Measurements from ENCODE around the gene MAGEA9. TPM values are rescaled to one million over a fixed set of nuclear protein-coding genes. Genes with fewer than 3 reads are reported as not detected.
"Not testable (repeated sequence)": the region's sequence is repeated elsewhere in the genome, so short reads cannot be mapped to it uniquely, and the experiment has no call there.

MAGEA9 gene
- total RNA-seq (2014; rRNA removed; shearing (Covaris generic)), result not detected in 2 replicates

GRCh38 chrX:149781727-149782126 lies at the start of gene MAGEA9:
TSS of gene MAGEA9 (plus strand) at chrX:149781930. CDS start at chrX:149786211, 4,281 bp downstream.
- H3K4me1 ChIP-seq; H3K9me3 ChIP-seq (replicated peaks); H3K27ac ChIP-seq; H3K4me3 ChIP-seq; DNase-seq; H3K27me3 ChIP-seq; H3K36me3 ChIP-seq: not testable (repeated sequence)

- H3K4me1 ChIP-seq; H3K27me3 ChIP-seq; H3K9me3 ChIP-seq (replicated peaks); DNase-seq; H3K4me3 ChIP-seq; H3K27ac ChIP-seq; H3K36me3 ChIP-seq: not testable (repeated sequence)
Measured at GRCh38 chrX:149742269-149742668, 39.5 kb upstream of the MAGEA9 start.

DNA sequence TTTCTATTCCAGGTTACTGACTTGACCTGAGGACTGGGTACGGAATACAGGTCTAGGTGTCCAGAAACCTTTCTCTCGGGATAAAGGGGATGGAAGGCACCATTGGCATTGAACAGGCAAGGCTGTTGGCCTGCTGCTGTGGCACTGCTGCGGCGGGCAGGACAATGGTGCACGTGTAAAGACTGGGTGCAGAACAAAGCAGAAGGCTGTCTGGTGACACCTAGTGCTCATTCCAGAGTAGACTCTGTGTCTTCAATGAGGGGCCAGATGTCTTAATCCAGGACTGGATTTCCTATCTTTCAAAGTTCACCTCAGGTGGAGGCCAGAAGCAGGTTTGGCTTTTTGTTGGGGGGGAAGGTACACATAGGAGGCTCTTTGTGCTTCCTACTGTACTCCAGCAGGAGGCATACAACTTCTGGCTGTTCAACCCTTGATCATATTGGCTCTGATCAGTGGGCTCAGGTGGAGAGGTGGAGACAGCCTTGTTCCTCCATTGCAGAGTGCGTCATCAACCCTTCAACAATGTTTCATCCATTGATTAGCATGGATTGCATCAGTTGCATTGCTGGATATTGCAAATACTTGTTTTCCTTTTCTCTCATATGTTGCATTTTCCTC lies 35.2 kb upstream of the MAGEA9 start:
- H3K4me3 ChIP-seq; H3K36me3 ChIP-seq; DNase-seq; H3K9me3 ChIP-seq (replicated peaks); H3K27me3 ChIP-seq; H3K4me1 ChIP-seq; H3K27ac ChIP-seq: not testable (repeated sequence)

- Histone ChIP-seq H3K9me3 (replicated peaks) (no peaks in the 10 kb centered on the region), H3K36me3 (no peaks in the 10 kb centered on the region), H3K4me1 (no peaks in the 10 kb centered on the region), H3K27me3 (no peaks in the 10 kb centered on the region), H3K27ac (no peak overlapping the region), H3K4me3 (no peak overlapping the region)
- no peak for DNase-seq
Measured at GRCh38 chrX:149757206-149758067, 24.3 kb upstream of the MAGEA9 start.

DNA sequence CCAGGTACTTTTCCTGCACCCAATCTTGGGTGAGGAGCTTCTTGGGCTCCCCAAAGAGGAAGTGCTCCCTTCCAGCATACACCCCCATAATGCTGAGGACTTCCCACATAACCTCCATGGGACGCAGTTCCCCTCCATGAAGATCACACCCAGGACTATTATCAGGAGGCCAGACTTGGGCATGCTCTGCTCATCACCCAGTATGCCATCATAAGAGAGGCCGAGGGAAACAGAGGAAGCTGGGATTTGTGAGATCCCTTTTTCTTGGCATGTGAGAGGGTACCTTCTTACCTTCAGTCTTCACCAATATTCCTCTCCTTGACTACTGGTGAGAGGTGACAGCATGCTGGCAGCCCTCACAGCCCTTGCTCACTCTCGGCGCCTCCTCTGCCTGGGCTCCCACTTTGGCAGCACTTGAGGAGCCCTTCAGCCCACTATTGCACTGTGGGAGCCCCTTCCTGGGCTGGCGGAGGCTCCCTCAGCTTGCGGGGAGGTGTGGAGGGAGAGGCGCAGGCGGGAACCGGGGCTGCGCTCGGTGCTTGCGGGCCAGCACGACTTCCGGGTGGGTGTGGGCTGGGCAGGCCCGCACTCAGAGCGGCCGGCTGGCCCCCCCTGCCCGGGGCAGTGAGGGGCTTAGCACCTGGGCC lies 23.5 kb upstream of the MAGEA9 start:
- Histone ChIP-seq H3K27me3 (no peaks in the 10 kb centered on the region), H3K4me1 (no peaks in the 10 kb centered on the region), H3K4me3 (no peak overlapping the region), H3K9me3 (replicated peaks) (no peaks in the 10 kb centered on the region), H3K27ac (no peak overlapping the region), H3K36me3 (no peaks in the 10 kb centered on the region)
- DNase-seq, result no peak

- not testable (repeated sequence) for H3K4me3 ChIP-seq; H3K36me3 ChIP-seq; DNase-seq; H3K27me3 ChIP-seq; H3K9me3 ChIP-seq (replicated peaks); H3K27ac ChIP-seq; H3K4me1 ChIP-seq
Measured at GRCh38 chrX:149758715-149759078, 23.0 kb upstream of the MAGEA9 start.

DNA sequence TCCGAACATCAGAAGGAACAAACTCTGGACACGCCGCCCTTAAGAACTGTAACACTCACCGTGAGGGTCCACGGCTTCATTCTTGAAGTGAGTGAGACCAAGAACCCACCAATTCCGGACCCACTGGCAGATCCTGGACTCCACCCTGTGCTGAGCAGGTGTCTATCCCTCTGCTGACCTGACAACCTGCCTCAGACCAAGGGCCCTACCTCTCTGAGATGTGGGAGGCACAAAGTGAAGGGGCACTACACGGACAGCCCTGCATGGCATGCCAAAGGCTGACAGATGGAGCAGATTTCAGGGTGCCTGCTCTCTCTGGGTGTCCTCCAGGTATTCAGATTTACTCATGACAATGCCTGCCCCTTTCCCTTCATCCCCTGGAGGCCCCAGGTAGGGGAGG lies 21.9 kb upstream of the MAGEA9 start:
- Histone ChIP-seq H3K36me3 (no peaks in the 10 kb centered on the region), H3K9me3 (replicated peaks) (no peaks in the 10 kb centered on the region), H3K27ac (no peak overlapping the region), H3K27me3 (no peaks in the 10 kb centered on the region), H3K4me1 (no peaks in the 10 kb centered on the region), H3K4me3 (no peak overlapping the region)
- DNase-seq, result no peak

- H3K27me3 ChIP-seq, result no peaks in the 10 kb centered on the region
- H3K27ac ChIP-seq, result no peak overlapping the region
- no peak for DNase-seq
- no peaks in the 10 kb centered on the region for H3K4me1 ChIP-seq
- H3K36me3 ChIP-seq, result no peaks in the 10 kb centered on the region
- H3K4me3 ChIP-seq, result no peak overlapping the region
- H3K9me3 ChIP-seq (replicated peaks), result no peaks in the 10 kb centered on the region
Measured at GRCh38 chrX:149760965-149761364, 20.8 kb upstream of the MAGEA9 start.

- not testable (repeated sequence) for H3K4me1 ChIP-seq; H3K36me3 ChIP-seq; DNase-seq; H3K27ac ChIP-seq; H3K4me3 ChIP-seq; H3K9me3 ChIP-seq (replicated peaks); H3K27me3 ChIP-seq
Measured at GRCh38 chrX:149761858-149762674, 19.7 kb upstream of the MAGEA9 start.

DNA sequence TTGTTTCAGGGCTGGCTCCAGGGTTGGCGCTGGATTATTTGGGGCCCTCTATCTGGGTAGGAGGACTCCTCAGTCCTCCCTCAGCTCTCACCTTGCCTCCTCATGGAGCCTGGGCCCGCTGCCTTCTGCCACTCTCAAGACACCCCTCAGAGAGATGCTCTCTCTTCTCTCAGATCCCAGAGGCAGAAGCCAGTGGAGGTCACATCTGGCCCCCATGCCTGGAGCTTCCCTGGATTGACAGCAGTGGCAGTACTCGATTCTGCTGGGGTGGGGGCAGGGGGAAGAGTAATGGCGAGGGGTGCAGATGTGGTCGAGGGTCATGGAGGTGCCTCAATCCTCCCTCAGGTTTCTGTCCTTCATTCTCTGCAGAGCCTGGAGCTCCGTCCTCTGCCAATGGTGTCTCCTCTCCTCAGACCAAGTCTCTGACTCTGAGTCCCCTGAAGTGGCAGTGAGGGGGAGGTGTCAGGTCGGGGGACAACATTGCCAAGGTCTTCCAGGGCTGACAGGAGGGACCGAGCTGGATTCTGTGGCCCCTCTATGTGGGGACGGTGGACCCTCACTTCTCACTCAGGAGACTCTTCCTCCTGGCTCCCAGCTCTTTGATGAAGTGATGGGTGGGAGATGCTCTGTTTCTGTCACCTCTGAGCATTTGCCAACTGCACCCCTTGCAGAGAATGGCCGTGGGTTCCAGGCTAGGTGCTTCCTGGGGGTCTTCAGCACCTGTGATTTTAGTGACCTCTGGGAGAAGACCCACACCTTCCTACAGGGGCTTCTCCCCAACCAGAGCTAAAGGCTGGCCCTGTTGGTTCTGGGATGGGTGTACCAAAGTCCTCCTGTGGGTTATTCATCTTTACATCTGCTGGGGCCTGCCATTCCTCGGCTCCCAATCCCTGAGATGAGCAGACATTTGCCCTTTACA lies 18.8 kb upstream of the MAGEA9 start:
- no peaks in the 10 kb centered on the region for H3K27me3 ChIP-seq
- no peak overlapping the region for H3K4me3 ChIP-seq
- DNase-seq, result no peak
- no peak overlapping the region for H3K27ac ChIP-seq
- no peaks in the 10 kb centered on the region for H3K36me3 ChIP-seq
- H3K4me1 ChIP-seq, result no peaks in the 10 kb centered on the region
- no peaks in the 10 kb centered on the region for H3K9me3 ChIP-seq (replicated peaks)

DNA sequence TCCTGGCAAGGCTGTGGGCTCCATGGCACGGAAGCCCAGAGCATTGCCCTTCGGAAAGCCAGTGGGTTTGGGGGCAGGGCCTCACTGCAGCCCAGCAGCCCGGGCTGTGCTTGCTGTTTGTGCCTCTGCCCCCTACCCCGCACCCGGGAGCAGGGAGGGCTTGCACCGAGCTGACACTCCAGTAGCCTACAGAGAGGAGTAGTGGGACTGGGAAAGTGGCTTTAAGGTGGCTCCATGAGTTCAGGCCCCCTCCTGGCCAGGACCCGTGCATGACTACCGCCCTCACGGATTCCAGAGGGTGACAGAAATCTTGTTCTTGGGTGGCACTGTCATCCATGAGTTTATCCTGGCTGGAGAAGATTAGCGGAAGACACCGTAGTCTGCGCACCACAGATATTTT lies 11.4 kb upstream of the MAGEA9 start:
- not testable (repeated sequence) for H3K27me3 ChIP-seq; H3K4me3 ChIP-seq; DNase-seq; H3K27ac ChIP-seq; H3K36me3 ChIP-seq; H3K4me1 ChIP-seq; H3K9me3 ChIP-seq (replicated peaks)

DNA sequence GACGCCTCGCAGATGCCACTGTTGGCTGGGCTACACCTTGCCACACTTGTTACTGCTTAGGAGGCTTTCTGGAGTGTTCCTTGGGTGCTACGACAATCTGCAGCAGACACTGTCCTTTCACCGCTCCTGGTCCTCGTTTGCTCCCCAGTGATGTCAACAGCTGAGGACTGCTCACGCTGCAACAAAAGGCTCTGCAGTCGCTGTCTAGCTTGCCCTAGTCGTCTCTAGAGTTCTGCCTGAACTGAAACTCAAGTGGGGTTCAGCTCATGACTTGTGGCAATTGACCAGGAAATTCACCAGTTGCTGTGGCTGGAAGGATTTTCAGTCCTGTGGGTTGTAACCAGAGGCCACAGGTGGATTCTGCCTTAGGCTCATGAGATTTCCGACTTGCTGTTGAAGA lies 8.7 kb upstream of the MAGEA9 start:
- H3K4me1 ChIP-seq; H3K27me3 ChIP-seq; H3K36me3 ChIP-seq; H3K4me3 ChIP-seq; DNase-seq; H3K27ac ChIP-seq; H3K9me3 ChIP-seq (replicated peaks): not testable (repeated sequence)

DNA sequence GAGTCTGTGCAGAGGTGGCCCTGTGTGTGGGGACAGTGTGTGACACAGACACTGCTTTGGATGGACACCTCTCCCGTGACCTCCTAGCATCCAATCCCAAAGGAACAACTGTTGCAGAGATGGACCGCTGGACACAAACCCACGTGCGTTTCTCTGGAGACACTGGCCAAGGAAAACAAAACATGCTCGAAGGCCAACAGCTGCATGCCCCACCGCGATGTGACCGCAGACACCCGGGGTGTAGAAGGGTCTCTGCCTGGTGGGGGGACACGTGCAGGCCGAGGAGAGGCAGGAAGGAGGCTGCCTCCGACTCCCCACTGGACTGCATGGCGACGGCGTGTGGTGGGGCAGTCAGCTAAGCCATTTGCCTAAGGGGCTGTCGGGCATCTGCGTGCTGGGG lies 8.0 kb upstream of the MAGEA9 start, which contains the start of gene HSFX1:
Gene HSFX1 (plus strand): TSS at position 301 of the 400 bp plus-strand sequence. CDS start 614 bp downstream, outside the sequence.
- not testable (repeated sequence) for H3K4me3 ChIP-seq; H3K27me3 ChIP-seq; DNase-seq; H3K9me3 ChIP-seq (replicated peaks); H3K27ac ChIP-seq; H3K36me3 ChIP-seq; H3K4me1 ChIP-seq

DNA sequence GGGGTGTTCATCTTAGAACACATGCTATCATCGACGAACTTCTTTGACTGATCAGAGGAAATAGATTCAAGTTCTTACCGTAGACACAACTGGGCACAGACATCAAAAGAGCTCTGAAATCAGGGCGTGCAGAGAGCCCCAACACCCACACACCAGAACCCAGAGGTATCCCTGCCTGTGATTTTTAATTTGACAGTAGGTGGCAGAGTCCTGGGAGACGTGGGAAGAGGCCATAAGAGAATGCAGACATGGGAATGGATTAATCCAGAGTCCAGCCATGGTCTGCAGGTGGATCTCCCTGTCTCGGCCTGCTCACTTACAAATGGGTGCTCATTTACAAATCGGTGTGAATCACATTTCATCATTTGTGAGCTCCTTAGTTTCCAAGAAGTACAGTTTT lies 3.7 kb upstream of the MAGEA9 start:
- H3K4me3 ChIP-seq; H3K4me1 ChIP-seq; H3K36me3 ChIP-seq; H3K27ac ChIP-seq; H3K27me3 ChIP-seq; H3K9me3 ChIP-seq (replicated peaks); DNase-seq: not testable (repeated sequence)
